ENCODE data around the gene NDUFS1. TPM values are rescaled to one million over a fixed set of nuclear protein-coding genes. Genes with fewer than 3 reads are reported as not detected.
A peak's percentile ranks its signal among the peaks of the same experiment; 100 is the strongest.
"Not testable (repeated sequence)": the region's sequence is repeated elsewhere in the genome, so short reads cannot be mapped to it uniquely, and the experiment has no call there.

NDUFS1 gene
- polyA plus RNA-seq, 1 donor from 2014 or later = 113 TPM

DNA sequence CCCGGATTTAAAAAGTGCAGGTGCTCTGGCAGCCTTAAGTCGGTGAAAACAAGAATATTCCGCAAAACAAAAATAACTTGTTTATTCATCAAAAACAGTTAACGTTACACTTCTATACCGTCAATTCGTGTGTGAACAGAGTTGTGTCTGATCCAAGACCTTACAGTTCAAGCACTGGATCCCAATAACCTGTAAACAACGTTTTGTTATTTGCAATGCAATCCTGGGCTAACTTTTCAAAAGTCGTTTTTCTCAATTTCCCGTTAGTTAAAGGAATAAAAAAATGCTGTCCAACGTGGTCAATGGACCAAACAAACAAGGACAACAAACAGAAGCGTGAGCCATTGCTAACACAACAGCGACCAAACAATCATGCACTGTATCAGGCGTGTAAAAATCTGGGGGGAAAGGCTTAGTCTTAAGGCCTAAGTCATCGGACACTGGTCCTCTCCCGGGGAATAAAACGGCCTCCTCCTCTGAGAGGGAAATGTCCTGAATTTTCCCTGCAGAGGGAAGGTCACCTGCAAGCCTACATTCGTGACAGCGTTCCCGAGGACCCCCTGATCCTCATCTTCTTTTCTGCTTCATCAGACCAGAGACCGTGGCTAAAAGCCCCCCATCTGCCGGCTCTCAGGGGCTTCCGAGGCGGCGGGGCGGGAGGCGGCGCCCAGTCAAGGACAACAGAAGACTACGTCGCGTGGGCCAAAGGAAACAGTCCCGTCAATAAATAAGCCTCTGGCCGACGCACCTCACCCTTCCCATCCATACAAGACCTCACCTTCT is 490 bp downstream of the NDUFS1 start:
- Histone ChIP-seq H3K9me3 (ENCODE audit: low read length) (no peaks in the 10 kb centered on the region), H3K4me3 (ENCODE audit: low read length) (peak overlapping the region; percentile 78), H4K20me1 (ENCODE audit: insufficient read depth) (no peaks in the 10 kb centered on the region), H3K79me2 (replicated peaks; ENCODE audit: insufficient read depth, low read length) (peaks cover 56% of the 10 kb centered on the region), H2AFZ (ENCODE audit: low read depth, low read length) (peak overlapping the region; percentile 88), H3K27me3 (ENCODE audit: insufficient read depth, low read depth, low read length) (no peaks in the 10 kb centered on the region), H3K36me3 (ENCODE audit: insufficient read depth, low read length) (peaks cover 4% of the 10 kb centered on the region), H3K9me2 (ENCODE audit: insufficient read depth, low read length) (no peaks in the 10 kb centered on the region), H3F3A (ENCODE audit: insufficient read depth, low read length, poor library complexity, severe bottlenecking) (no peaks in the 10 kb centered on the region), H3K27ac (ENCODE audit: low read length) (peak overlapping the region; percentile 94), H3K9ac (ENCODE audit: low read length) (peak overlapping the region; percentile 94), H3K4me2 (ENCODE audit: low read length) (peak overlapping the region; percentile 98)
- TF ChIP-seq RAD21 (conservative IDR thresholded peaks at IDR 0.05) (no peak), EP300 (conservative IDR thresholded peaks at IDR 0.05; ENCODE audit: poor library complexity, severe bottlenecking) (no peak), SMC3 (conservative IDR thresholded peaks at IDR 0.05; ENCODE audit: poor library complexity) (no peak), EZH2 (IDR thresholded peaks at IDR 0.05; ENCODE audit: borderline replicate concordance, insufficient read depth, low read length, poor library complexity, severe bottlenecking) (no peak), TAF1 (IDR thresholded peaks at IDR 0.05; ENCODE audit: low read depth) (no peak), MXI1 (conservative IDR thresholded peaks at IDR 0.05; ENCODE audit: poor library complexity, severe bottlenecking) (no peak), POLR2AphosphoS5 (IDR thresholded peaks at IDR 0.05) (no peak)
- TF ChIP-seq, protein P1, sequence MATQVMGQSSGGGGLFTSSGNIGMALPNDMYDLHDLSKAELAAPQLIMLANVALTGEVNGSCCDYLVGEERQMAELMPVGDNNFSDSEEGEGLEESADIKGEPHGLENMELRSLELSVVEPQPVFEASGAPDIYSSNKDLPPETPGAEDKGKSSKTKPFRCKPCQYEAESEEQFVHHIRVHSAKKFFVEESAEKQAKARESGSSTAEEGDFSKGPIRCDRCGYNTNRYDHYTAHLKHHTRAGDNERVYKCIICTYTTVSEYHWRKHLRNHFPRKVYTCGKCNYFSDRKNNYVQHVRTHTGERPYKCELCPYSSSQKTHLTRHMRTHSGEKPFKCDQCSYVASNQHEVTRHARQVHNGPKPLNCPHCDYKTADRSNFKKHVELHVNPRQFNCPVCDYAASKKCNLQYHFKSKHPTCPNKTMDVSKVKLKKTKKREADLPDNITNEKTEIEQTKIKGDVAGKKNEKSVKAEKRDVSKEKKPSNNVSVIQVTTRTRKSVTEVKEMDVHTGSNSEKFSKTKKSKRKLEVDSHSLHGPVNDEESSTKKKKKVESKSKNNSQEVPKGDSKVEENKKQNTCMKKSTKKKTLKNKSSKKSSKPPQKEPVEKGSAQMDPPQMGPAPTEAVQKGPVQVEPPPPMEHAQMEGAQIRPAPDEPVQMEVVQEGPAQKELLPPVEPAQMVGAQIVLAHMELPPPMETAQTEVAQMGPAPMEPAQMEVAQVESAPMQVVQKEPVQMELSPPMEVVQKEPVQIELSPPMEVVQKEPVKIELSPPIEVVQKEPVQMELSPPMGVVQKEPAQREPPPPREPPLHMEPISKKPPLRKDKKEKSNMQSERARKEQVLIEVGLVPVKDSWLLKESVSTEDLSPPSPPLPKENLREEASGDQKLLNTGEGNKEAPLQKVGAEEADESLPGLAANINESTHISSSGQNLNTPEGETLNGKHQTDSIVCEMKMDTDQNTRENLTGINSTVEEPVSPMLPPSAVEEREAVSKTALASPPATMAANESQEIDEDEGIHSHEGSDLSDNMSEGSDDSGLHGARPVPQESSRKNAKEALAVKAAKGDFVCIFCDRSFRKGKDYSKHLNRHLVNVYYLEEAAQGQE (IDR thresholded peaks at IDR 0.05; ENCODE audit: borderline replicate concordance) = no peak
- TF ChIP-seq, protein P2, sequence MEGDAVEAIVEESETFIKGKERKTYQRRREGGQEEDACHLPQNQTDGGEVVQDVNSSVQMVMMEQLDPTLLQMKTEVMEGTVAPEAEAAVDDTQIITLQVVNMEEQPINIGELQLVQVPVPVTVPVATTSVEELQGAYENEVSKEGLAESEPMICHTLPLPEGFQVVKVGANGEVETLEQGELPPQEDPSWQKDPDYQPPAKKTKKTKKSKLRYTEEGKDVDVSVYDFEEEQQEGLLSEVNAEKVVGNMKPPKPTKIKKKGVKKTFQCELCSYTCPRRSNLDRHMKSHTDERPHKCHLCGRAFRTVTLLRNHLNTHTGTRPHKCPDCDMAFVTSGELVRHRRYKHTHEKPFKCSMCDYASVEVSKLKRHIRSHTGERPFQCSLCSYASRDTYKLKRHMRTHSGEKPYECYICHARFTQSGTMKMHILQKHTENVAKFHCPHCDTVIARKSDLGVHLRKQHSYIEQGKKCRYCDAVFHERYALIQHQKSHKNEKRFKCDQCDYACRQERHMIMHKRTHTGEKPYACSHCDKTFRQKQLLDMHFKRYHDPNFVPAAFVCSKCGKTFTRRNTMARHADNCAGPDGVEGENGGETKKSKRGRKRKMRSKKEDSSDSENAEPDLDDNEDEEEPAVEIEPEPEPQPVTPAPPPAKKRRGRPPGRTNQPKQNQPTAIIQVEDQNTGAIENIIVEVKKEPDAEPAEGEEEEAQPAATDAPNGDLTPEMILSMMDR (IDR thresholded peaks at IDR 0.05; ENCODE audit: poor library complexity, severe bottlenecking) = no peak

DNA sequence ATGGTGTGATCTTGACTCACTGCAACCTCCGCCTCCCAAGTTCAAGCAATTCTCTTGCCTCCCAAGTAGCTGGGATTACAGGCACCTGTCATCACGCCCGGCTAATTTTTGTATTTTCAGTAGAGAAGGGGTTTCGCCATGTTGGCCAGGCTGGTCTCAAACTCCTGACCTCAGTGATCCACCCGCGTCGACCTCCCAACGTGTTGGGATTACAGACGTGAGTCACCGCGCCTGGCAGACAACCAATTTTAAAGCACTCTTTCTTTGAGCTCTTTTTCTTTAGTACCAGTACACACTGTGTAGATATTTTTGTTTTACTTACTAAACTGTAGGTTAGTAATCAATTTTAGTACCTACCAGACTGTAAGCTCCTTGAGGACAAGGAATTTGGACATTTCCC is 2.2 kb downstream of the NDUFS1 start:
- H3K9ac ChIP-seq (ENCODE audit: low read length); H3K9me3 ChIP-seq (ENCODE audit: low read length); H3K9me2 ChIP-seq (ENCODE audit: insufficient read depth, low read length); H3K4me2 ChIP-seq (ENCODE audit: low read length); H3K27me3 ChIP-seq (ENCODE audit: insufficient read depth, low read depth, low read length); H4K20me1 ChIP-seq (ENCODE audit: insufficient read depth); H2AFZ ChIP-seq (ENCODE audit: low read depth, low read length); H3K36me3 ChIP-seq (ENCODE audit: insufficient read depth, low read length); H3F3A ChIP-seq (ENCODE audit: insufficient read depth, low read length, poor library complexity, severe bottlenecking); H3K27ac ChIP-seq (ENCODE audit: low read length): not testable (repeated sequence)
- Histone ChIP-seq H3K79me2 (replicated peaks; ENCODE audit: insufficient read depth, low read length) (peaks cover 70% of the 10 kb centered on the region), H3K4me3 (ENCODE audit: low read length) (peak overlapping the region; percentile 78)
